GM21786 (cell line): ENCODE results near the gene SCGB2B2.
"Not testable (repeated sequence)": the region's sequence is repeated elsewhere in the genome, so short reads cannot be mapped to it uniquely, and the experiment has no call there.

Experiments used
- ATAC-seq: cut with Tn5 transposase; IDR thresholded peaks from one replicate; pipeline ENCODE4 v1.9.1; 2021; ENCODE audit not compliant: unreplicated experiment

Gene SCGB2B2

GRCh38 chr19:34676697-34677385 is at the start of gene SCGB2B2:
TSS of gene SCGB2B2 (minus strand) at chr19:34677159. CDS start at chr19:34594563, 82,596 bp downstream.
- ATAC-seq, result peak; percentile 60

DNA sequence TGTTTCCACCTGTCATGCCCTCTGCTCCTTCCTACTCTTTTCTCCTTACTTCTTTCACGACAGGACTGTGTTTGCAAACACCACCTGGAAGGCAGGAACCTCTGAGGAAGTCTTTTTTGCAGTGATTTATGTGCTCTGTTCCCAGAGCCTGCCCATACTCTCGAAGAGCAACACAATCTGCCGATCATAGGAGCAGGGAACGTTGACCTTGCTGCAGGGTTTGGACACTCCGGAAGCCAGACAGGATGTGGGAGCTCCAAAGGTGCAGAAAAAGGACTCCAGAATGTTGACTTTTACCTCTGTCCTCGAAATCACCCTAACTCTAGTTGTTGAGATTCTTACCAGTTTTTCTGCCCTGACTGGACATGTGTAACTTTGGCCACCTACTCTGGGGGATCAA is 48.4 kb upstream of the SCGB2B2 start:
- ATAC-seq, result no peak

- no peak for ATAC-seq
Observed at GRCh38 chr19:34722353-34722752, 45.4 kb upstream of the SCGB2B2 start.

GRCh38 chr19:34715357-34715756 is 38.4 kb upstream of the SCGB2B2 start:
- no peak for ATAC-seq

DNA sequence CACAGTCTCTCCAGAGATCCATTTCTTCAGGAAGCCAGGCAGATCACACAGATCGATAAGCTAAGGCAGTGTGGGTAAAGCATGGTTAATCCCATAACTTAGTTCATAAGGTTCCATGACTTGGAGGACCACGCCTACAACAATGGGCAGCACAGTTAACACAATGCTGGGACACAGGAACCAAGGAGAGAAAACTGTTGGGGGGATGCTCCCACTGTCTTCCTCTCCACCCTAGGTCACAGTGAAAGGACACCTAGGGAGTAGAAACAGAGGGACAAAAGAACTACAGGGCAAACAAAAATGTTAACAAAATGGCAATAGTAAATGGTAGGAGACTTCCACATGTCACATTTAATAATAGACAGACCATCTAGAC is 36.3 kb upstream of the SCGB2B2 start:
- ATAC-seq, result no peak

- no peak for ATAC-seq
Observed at GRCh38 chr19:34712395-34713261, 35.7 kb upstream of the SCGB2B2 start.

DNA sequence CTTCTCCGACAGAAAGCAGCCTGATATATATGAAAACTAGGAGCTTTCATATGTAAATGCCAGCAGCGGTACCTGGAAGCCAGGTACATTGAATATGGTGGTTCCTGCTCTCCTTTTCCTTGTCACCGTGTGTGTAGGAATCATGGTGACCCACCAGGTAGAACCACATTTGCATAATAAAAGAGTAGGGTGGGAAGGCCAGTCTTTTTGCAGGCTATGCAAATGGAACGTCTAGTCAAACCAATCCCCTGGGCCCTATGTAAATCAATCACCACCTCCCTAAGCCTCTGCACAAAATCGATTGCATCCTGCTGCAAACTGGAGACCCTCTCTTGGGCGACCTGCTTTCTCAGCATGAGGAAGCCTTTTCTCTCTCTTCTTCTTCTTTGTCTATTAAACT is 34.9 kb upstream of the SCGB2B2 start:
- ATAC-seq, result no peak

- ATAC-seq, result no peak
Observed at GRCh38 chr19:34707661-34708060, 30.7 kb upstream of the SCGB2B2 start.

DNA sequence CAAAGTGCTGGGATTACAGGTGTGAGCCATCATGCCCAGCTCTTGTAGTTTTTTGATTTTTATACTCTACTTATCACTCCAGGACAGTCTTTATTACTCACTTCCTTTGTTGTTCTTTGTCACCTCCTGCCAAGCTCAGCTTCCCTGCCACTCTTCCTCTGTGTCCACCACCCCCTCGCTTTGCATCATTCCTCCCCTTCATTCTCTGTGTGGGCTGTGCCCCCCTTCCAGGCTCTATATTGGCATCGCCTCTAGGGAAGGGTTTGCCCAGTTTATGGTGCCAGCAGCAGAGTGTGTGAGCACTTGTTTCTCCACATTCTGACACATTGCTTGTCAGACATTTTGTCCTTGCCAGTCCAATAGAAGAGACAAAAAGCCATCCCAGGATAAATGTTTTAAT is 15.6 kb upstream of the SCGB2B2 start:
- ATAC-seq, result no peak

- ATAC-seq, result no peak
Observed at GRCh38 chr19:34690372-34690771, 13.4 kb upstream of the SCGB2B2 start.

DNA sequence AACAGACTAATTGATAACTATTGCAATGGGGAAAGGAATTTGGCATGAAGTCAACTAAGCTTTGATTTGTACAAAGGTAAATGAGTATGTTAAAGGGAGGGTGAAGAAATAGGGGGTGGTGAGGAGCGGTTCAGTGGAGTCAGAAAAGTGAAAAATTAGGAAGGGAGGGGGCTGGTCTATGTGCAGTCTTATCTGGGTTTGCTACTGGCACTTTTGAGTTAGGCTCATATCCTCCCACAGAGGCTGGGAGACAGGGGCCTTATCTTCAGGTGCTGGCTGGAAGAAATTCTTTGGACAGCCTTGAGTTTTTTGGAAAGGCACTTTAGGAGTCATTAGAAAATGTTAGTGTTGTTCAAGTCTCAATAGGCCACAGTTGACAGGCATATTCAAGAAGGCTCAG is 11.6 kb upstream of the SCGB2B2 start:
- no peak for ATAC-seq

DNA sequence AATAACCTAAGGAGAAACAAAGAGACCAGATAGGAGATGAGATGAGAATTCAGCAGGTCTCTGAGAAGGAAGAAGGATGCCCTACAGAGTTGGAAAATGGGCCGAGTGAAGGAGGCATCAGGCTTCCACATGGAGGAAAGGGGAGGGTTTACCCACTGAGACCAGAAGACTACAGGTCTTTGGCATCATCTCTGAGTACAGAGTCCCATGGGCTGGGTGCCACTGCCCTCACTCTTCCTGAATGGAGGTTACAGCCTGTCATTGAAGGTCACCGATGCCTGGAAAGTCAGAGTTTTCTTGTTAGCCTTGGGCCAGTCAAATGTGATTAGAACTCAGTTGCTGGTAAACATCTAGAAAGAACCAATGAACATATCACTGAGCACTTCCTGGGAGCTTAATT is 10.4 kb upstream of the SCGB2B2 start:
- ATAC-seq, result no peak

DNA sequence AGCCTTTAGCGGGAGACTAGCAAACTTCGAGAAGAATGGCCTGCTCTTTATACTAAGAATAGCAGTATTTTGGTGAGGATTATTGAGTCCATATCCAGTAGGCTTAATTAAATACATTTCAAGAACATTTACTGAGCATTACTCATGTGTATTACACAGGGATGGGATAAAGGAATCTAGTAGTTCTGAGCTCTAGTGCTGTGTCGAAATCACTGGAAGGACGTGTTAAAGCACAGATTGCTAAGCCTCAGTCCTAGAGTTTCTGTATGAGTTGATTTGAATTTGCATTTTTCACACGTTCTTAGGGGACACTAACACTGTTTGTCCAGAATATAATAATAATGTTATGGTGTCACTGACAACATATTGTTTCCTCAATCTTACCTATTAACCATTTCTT is 9.5 kb upstream of the SCGB2B2 start:
- ATAC-seq, result no peak

- ATAC-seq, result not testable (repeated sequence)
Observed at GRCh38 chr19:34685266-34685665, 8.3 kb upstream of the SCGB2B2 start.

DNA sequence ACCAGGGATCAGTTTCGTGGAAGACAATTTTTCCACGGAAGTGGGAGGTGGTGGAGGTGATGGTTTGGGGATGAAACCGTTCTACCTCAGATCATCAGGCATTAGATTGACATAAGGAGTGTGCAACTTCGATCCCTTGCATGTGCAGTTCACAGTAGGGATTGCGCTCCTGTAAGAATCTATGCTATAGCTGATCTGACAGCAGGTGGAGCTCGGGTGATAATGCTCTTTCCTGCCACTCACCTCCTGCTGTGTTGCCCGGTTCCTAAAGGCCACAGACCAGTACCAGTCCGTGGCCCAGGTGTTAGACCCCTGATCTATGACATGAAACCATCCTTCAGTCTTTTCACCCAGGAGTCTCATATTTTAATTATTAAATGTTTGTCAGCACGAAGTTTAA is 4.5 kb upstream of the SCGB2B2 start:
- ATAC-seq, result no peak

DNA sequence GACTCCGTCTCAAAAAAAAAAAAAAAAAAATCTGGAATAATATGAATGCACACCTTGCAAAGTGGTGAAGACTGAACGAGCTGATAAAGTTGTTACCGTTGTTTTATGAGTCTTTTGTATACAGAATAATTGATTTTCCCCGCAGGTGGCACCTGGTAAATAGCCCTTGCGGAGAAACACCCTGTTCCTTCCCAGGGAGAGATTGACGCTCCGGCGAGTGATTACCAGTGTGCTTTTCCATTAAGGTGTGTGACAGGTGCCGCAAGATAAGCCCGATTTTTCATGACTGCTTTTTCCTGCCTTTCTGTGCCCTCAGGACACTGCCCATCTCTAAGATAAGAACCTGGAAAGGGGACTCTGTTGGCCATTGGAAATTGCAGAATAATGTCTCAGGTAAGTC is 1.5 kb upstream of the SCGB2B2 start:
- ATAC-seq, result no peak

DNA sequence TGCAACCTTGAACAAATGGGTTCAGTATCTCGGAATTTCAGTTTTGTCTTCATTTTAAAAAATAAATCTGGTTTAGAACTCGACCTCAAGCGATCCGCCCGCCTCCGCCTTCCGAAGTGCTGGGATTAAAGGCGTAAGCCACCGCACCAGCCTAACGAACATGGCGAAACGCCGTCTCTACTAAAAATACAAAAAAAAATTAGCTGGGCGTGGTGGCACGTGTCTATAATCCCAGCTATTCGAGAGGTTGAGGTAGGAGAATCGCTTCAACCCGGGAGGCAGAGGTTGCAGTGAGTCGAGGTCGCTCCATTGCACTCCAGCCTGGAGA is 1.1 kb upstream of the SCGB2B2 start:
- no peak for ATAC-seq

- peak; percentile 92 for ATAC-seq
Observed at GRCh38 chr19:34677386-34678084, 576 bp upstream of the SCGB2B2 start, which contains the start of gene ZNF302. TSS of gene ZNF302 (plus strand) at chr19:34677678. CDS start at chr19:34678805, 1,127 bp downstream.

GRCh38 chr19:34675919-34676318 is 1.0 kb downstream of the SCGB2B2 start:
- ATAC-seq, result no peak

DNA sequence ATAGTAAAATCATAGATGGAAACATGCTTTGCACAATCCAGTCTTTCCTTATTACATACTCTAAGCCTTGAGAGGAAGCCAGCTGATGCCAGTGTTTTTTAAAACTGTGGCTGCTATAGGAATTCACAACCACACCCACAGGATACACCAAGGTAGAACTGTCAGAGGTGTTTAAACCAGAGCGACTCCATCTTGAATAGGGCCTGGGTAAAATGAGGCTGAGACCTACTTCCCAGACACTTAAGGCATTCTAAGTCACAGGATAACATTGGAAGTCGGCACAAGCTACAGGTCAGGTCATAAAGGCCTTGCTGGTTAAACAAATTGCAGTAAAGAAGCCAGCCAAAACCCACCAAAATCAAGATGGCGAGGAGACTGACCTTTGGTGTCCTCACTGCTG is 1.7 kb downstream of the SCGB2B2 start:
- no peak for ATAC-seq

GRCh38 chr19:34673590-34673989 is 3.4 kb downstream of the SCGB2B2 start:
- no peak for ATAC-seq

DNA sequence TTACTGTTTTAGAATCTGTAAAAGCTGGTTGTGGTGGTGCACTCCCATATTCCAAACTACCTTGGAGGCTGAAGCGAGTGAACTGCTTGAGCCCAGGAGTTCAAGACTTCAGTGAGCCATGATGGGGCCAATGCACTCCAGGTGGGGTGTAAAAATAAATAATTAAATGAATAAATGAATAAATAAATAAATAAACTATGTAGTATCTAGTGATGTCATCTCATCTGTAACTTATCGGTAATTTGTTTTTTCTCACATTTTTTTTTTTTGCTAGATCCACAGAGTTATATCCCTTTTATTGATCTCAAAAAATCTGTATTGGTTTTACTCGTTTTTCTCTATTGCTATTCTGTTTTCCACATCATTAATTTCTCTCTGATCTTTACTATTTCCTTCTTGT is 5.0 kb downstream of the SCGB2B2 start:
- ATAC-seq, result no peak
